Measurements from ENCODE around the gene SPATS1.
"Not testable (repeated sequence)": the region's sequence is repeated elsewhere in the genome, so short reads cannot be mapped to it uniquely, and the experiment has no call there.

Gene SPATS1

GRCh38 chr6:44346818-44347217, 4.4 kb downstream of the SPATS1 start:
- not testable (repeated sequence) for DNase-seq (ENCODE audit: low spot score)

DNA sequence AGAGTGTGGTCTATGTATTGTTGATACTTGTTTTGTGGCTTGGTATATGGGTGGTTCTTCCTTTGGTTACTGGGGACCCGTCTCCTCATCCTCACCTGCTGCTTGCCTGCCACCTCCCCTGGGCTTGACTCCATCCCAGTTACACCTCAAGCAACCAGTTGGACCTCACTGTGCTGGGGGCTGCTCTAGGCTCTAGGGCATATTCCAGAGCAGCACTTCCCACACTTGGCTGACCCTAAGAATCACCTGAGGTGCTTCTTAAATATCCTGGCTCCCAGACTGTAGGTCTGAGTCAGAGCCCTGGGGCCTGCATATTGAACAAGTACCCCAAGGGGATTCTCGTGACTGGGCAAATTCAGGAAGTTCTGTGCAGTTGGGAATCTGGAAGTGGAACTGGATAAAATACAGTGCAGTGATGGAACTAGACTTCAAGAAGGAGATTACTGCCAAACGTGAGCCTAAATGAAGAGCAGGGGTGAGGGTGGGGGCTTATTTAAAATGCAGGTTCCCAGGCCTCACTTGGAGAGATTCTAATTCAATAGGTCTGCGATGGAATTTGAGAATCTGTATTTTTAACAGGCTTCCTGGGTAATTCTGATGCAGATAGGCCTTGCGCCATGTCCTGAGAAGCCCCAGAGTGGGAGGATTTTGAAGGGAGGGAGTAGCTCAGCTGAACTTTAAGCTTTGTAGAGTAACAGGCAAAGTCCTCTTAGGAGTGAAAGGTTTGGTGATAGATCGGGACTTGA, 7.6 kb downstream of the SPATS1 start:
- no peak for DNase-seq (ENCODE audit: low spot score)

DNA sequence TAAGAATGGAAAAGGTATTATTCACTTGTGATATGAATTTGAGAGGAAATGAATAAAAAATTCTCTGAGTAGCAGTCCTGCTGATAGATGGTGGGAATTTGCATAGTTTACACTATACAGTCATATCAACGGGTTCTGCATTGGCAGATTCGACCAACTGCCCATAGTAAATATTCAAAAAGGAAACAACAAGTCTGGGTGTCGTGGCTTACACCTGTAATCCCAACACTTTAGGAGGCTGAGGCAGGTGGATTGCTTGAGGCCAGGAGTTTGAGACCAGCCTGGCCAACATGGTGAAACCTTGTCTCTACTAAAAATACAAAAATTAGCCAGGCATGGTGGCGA, 8.2 kb downstream of the SPATS1 start:
- DNase-seq (ENCODE audit: low spot score): not testable (repeated sequence)

DNA sequence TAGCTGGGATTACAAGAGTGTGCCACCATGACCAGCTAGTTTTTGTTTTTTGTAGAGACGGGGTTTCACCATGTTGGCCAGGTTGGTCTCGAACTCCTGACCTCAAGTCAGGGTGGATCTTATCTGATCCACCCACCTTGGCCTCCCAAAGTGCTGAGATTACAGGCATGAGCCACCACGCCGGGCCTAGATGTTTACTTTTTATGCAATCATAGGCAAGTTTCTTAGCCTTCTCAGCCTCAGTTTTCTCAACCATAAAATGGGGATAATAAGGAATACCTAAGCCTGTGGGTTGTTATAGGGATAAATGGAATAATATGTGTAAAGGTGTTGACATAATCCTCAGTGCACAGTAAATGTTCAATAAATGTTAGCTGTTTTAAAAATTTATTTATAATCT, 9.8 kb downstream of the SPATS1 start:
- DNase-seq (ENCODE audit: low spot score): no peak

- no peak for DNase-seq (ENCODE audit: low spot score)
These were observed 10.9 kb downstream of the SPATS1 start for GRCh38 chr6:44353336-44353735.

- no peak for DNase-seq (ENCODE audit: low spot score)
These were observed 13.2 kb downstream of the SPATS1 start for GRCh38 chr6:44355640-44356039.

DNA sequence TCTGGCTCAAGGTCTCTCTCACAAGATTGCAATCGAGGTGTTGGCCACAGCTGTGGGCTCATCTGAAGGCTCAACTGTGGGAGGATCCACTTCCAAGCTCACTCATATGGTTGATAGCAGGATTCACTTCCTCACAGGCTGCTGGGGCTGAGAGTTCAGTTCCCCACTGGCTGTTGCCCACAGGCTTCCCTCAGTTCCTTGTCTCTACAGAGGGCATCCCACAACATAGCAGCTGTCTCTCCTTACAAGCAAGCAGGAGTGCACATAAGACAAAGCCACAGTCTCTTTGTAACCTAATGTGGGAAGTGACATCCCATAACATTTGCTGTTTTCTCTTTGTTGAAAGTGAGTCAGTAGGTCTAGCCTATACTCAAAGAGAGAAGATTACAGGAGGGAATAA, 14.0 kb downstream of the SPATS1 start:
- no peak for DNase-seq (ENCODE audit: low spot score)

GRCh38 chr6:44359973-44360372, 17.5 kb downstream of the SPATS1 start:
- no peak for DNase-seq (ENCODE audit: low spot score)

GRCh38 chr6:44361947-44362346, 19.5 kb downstream of the SPATS1 start:
- DNase-seq (ENCODE audit: low spot score): no peak

DNA sequence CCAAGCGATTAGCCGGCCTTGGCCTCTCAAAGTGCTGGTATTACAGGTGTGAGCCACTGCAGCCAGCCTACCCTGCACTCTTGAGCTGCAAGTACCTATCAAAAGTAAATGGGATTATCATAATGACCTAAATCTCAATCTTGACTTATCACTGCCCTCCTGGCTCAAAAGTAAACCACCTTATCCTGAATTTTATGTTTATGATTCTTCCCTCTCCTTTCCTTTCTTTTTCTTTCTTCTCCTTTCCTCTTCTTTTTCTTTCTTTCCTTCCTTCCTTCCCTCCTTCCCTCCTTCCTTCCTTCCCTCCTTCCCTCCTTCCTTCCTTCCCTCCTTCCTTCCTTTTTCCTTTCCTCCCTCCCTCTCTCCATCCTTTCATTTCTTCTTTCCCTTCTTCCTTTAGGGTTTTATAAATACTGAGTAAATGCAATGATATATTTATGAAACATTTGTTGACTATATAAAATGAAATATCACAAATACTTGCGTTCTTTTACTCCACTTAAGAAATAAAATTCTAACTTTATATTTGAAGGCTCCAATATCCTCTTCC, 21.0 kb downstream of the SPATS1 start:
- DNase-seq (ENCODE audit: low spot score): no peak

DNA sequence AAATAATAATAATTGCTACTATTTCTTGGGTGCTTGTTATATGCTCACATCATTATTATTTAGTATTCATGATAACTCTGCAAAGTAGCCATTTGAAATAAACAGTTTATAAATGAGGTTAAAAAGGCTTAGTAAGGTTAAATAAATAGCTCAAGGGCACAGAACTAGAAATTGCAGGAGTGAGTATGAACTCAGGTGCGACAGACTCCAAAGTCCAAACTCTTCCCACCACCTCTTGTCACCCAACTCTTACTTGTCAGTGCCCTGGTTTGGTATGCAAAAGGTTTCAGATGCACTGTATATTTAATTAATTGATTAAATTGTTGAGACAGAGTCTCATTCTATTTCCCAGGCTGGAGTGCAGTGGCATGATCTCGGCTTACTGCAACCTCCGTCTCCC, 24.3 kb downstream of the SPATS1 start:
- no peak for DNase-seq (ENCODE audit: low spot score)

GRCh38 chr6:44367681-44368080, 25.2 kb downstream of the SPATS1 start:
- DNase-seq (ENCODE audit: low spot score): no peak

DNA sequence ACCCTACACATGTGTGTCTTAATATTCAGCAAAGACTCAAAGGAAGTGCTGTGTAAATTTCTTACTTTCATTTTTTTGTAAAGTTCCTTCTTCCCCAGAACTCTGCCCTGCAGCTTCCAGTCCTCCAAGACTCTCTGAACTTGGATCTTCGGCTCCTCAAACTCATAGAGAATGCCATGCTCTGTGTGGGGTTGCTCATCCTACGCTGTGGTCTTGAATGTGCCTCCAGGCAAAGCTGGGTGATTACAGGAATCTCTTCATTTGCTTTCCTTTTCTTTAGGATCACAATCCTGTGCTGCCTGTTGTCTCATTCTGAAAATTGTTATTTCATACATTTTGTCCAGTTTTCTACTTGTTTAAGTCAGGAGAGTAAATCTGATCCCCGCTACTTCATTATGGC, 30.6 kb downstream of the SPATS1 start:
- DNase-seq (ENCODE audit: low spot score): no peak

GRCh38 chr6:44373787-44374186, 31.3 kb downstream of the SPATS1 start:
- no peak for DNase-seq (ENCODE audit: low spot score)

DNA sequence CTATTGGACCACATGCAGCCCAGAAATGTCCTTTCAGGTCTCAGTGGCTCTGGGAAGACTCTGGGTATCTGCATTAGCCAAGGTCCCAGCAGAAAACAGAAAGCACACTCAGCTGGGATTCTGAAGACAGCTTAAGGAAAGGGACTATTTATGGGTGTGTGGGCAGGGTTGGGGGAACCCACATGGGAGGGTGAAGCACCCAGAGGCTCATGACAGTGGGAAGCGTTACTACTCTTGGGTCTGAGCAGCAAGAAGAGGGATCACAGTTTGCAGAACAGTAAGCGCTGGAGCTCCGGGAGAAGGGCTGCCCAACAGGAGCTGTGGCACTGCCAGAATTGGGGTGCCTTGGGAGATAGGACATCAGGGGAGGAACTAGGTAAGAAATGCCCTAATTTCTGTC, 32.6 kb downstream of the SPATS1 start:
- DNase-seq (ENCODE audit: low spot score): no peak

GRCh38 chr6:44377484-44377883, 35.0 kb downstream of the SPATS1 start:
- DNase-seq (ENCODE audit: low spot score): no peak

DNA sequence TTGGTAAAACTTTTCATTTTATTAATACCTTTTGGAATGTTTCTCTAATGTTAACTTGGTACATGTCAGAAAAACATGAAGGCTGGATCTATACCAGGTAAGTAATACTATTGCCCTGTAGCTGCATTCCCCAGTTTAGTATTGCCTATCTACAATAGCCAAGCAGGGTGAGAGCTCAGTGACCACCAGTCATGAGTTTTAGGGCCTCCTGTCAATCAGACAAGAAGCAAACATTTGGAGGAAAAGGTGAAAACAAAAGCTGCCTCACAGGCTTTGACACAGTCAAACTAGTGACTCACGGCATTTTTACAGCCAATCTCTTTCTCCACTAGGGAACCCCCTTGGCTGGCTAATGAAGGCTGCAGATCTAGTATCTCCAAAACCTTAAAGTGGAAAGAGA, 35.5 kb downstream of the SPATS1 start:
- no peak for DNase-seq (ENCODE audit: low spot score)

DNA sequence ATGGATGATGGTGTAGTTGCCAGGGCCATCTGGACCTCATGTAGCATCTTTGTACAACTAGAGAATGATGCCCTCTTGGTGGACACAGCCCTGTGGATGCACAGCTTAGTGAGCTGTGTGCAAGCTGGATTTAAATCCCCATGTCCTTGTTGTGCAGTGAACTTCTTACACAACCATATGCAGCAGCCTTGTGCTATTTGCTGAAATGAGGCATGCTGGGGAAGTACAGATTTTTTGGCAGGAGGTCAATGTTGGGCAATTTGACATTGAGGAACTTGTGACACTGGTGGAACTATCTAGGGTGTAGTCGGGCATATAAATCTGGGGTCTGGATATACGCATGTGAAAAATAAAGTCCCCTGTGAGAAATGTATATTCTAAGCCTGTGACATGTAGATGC, 39.3 kb downstream of the SPATS1 start:
- DNase-seq (ENCODE audit: low spot score): no peak

- no peak for DNase-seq (ENCODE audit: low spot score)
These were observed 44.0 kb downstream of the SPATS1 start for GRCh38 chr6:44386364-44386928.

DNA sequence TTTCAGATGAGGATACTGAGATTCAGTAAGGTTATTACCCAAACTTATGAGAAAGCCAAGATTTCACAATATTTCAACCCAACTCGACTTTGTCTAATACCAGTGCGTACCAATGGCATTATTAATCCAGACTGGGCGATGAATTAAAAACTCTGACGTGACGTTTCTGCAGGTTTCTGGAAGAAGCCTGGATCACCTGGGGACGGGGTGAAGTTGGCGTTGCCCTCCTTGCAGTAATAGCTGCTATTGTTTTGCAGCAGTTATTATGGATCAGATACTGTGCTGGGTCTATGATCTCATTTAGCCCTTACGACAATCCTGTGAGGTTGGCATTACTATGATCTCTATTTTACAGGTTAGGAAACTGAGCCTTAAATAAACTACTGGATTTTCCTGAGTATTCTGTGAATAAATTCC, 44.5 kb downstream of the SPATS1 start:
- peak; percentile 9 for DNase-seq (ENCODE audit: low spot score)

GRCh38 chr6:44387346-44388134, 45.1 kb downstream of the SPATS1 start, which contains the start of gene CDC5L:
CDC5L (plus strand) TSS chr6:44387706; CDS start chr6:44387824, 118 bp downstream.
- peak; percentile 98 for DNase-seq (ENCODE audit: low spot score)

DNA sequence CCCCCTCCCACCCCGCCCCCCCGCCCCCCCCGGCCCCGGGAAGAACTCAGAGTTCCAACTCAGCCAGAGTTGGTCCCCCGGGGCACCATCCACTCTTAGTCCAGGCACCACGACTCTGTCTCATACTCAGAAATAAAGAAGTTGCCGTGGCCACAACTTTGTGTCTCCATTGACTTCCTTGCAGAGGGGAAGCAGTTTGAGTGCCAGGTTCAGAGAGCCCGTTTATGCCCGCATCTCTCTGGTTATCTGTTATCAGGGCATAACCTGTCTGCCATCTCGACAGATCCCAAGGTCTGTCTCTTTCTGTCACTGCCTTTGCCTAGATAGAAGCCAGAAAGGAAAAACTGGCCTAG, 45.7 kb downstream of the SPATS1 start:
- DNase-seq (ENCODE audit: low spot score): no peak

GRCh38 chr6:44388887-44389286, 46.4 kb downstream of the SPATS1 start:
- peak; percentile 18 for DNase-seq (ENCODE audit: low spot score)

Measured in RKO (cell line).